NOMO-1 (cell line): ENCODE results near the gene FMN1.
"Not testable (repeated sequence)": the region's sequence is repeated elsewhere in the genome, so short reads cannot be mapped to it uniquely, and the experiment has no call there.

Experiments used
- DNase-seq, 2 experiments: peaks; one replicate each; lab custom pipeline; 2025; ENCODE audit not compliant: unreplicated experiment in 2 of 2; lab: John Stamatoyannopoulos, UW

Gene FMN1

DNA sequence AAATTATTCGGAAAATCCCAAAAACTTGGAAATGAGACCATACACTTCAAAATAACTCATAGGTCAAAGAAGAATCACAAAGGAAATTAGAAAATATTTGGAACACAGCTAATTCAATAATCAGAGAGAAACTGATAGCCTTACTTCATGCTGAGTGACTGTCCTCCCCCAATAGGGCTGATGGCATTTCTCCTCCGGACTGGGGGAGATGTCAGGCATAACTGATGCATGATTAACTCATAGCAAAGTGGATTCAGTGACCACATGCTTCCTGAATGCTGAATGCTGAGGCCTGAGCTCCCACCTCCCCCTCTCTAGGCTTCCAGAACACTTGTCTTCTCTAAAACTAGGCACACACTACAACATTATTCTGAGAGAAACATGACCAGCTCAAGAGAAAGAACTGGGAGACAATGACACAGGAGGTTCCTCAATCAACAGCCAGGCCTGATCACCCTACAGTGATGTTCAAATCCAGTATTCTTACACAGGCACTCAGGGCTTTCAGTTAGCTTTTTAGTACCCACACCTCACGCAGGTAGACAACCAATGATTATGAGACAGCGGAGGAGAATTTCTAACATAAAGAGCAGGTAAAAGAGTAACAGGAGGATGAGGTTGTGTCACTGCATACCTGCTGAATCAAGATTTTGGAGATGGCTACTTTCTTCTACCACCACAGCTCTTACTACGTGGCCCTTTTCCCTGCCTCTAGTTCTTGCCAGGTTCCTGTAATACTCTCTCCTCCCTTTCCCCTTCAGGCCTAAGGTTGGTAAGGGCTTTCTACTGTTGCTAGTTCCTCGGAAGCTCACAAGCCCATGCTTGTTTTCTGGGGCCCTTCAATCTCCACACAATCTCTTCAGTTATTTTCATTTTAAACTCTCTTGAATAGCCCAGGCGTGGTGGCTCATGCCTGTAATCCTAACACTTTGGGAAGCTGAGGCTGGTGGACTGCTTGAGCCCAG lies 96.1 kb downstream of the FMN1 start:
- no peak for DNase-seq

DNA sequence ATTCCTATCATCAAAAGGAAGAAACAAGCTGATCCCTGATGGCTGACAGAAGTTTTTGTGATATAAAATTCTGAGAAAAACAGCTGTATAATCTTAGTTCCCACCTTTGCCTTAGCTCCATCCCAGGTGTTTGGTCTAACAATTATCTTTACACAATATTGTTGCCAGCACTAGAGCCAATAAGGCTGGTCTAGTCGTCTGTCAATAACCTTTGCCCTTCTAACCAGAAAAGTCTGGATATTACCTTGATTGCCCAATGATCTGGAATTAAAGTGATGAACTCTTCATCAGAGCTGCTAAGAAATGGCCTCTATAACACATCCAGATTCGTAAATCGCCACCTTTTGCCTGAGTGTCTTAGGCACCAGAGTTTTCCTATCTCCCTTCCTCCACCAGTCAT lies 98.4 kb downstream of the FMN1 start:
- DNase-seq = no peak

DNA sequence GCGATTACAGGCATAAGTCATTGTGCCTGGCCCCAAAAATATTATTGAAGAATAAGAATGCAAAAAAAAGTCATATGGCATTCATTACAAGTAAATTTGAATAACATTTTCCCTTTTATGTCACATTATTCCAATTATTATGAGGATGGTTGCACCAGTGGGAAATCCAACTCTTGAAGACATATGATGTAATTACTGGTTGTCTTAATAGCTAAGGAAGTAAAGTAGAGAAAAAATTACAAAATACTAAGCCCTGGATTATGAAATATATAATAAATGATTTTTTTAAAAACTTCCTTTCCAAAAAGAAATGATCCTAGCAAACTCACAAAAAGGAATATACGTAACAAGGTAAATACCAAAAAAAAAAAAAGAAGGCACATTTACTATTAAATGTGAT lies 98.9 kb downstream of the FMN1 start:
- no peak for DNase-seq

GRCh38 chr15:33094336-33094735 lies 100.2 kb downstream of the FMN1 start:
- no peak for DNase-seq

DNA sequence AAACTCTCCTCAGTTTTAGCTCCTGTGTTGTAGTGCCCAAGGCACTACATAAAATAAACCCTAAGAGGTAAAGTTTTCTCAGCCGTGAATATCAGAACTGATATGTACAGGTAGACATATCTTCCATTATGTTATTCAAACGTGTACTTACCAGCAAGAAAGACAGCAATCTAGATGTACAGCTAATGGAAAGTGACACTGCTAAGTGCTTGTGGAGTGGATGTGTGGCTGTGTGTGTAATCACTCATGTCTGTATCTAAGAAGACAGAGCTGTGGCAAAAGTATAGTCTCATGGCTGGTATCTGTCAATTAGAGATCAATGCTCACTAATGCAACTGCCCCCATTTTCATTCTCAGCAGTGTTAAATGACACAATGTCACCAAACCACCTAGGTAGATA lies 101.3 kb downstream of the FMN1 start:
- no peak for DNase-seq

GRCh38 chr15:33091983-33092693 lies 102.4 kb downstream of the FMN1 start:
- DNase-seq = no peak

GRCh38 chr15:33089878-33090757 lies 104.4 kb downstream of the FMN1 start:
- peak in 1 of 2 experiments; percentile 1 for DNase-seq

GRCh38 chr15:33089165-33089877 lies 105.2 kb downstream of the FMN1 start:
- DNase-seq = no peak

- DNase-seq = peak in 1 of 2 experiments; percentile 55
Measured at GRCh38 chr15:33086500-33087121, 107.9 kb downstream of the FMN1 start.

DNA sequence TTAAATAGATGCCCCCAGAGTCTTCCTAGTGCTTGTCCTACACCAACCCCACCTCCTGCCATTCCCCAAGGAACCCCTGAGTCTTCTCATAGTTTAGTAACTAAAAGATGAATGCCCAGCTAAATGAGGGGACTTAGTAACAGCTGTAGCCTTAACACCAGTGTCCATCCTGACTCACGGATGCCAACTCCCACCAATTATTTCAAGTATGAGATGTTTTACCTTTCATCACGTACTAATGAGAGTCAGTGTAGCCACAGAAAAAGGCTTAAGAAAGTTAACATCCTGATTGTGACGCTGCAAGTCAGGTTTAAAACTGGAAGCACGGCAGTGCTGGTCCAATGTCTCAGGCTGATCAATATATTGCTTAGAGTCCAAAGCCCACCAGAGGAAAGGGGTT lies 109.9 kb downstream of the FMN1 start:
- DNase-seq = no peak

- DNase-seq = no peak
Measured at GRCh38 chr15:33083232-33084081, 111.1 kb downstream of the FMN1 start.

DNA sequence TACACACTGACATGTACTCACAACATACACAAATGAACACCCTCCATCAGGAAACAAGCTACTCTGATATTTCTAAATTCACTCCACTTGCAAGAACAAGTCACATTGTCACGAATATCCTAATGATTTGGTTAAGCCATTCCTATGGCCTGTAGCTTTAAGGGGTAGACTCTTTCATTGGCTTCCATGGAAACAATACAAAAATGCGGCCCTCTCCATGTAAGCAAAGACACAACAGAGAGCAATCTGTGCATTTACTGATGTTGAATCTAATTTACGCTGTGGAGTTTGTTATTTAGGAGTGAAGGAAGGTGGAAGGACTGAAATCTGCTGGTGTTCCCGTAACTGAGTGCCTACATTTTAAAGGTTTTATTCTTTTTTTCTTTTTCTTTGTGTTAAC lies 114.5 kb downstream of the FMN1 start:
- DNase-seq = no peak

DNA sequence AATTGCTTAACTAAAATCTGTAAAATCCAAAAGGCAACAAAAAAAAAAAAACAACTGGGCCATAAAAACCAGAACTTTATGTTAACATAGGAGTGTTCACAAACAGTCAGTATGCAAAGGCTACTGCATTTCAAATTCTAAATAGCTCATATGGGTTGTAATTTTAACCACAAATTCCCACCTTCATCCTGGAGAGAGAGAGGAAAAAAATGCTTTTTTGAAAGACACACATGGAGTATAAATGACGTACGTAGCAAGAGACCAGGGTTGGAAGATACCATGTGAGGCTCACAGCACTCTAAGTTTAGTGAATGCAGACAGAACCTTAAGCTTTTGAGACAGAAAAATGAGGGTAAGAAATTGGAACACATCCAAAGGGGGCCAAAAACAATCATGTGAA lies 115.9 kb downstream of the FMN1 start:
- DNase-seq = no peak

DNA sequence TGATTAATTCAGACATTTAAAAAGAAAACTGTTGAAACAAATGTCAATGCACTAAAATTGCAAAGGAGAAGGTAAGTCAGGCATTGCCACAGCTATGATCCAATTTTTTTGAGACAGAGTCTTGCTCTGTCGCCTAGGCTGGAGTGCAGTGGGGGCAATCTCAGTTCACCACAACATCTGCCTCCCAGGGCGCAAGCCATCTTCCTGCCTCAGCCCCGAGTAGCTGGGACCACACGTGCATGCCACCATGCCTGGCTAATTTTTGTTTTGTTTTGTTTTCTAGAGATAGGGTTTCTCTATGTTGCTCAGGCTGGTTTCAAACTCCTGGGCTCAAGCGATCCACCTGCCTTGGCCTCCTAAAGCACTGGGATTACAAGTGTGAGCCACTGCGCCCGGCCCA lies 117.6 kb downstream of the FMN1 start:
- DNase-seq = no peak

- no peak for DNase-seq
Measured at GRCh38 chr15:33074942-33075341, 119.6 kb downstream of the FMN1 start.

- DNase-seq = no peak
Measured at GRCh38 chr15:33074212-33074611, 120.3 kb downstream of the FMN1 start.

- DNase-seq = no peak
Measured at GRCh38 chr15:33071451-33071850, 123.1 kb downstream of the FMN1 start.

GRCh38 chr15:33069903-33070302 lies 124.6 kb downstream of the FMN1 start:
- not testable (repeated sequence) for DNase-seq

- no peak for DNase-seq
Measured at GRCh38 chr15:33069161-33069560, 125.4 kb downstream of the FMN1 start.
